ENCODE measurements around the gene FSHR. TPM values are rescaled to one million over a fixed set of nuclear protein-coding genes. Genes with fewer than 3 reads are reported as not detected.

The FSHR gene
- total RNA-seq, 1 donor from 2014 or later: not detected

- no peak overlapping the region for H3K4me3 ChIP-seq (ENCODE audit: low read depth, low read length)
- H3K27me3 ChIP-seq (ENCODE audit: control insufficient read depth, insufficient read depth, low read length): no peaks in the 10 kb centered on the region
- no peak for DNase-seq (ENCODE audit: low read depth)
- no peak for FAIRE-seq
- H3K36me3 ChIP-seq (ENCODE audit: control insufficient read depth, insufficient read depth, low read length): no peaks in the 10 kb centered on the region
- no peak for TF ChIP-seq CTCF (IDR thresholded peaks at IDR 0.05; ENCODE audit: insufficient read depth, low read length, severe bottlenecking)
These were observed 221.6 kb downstream of the FSHR start for GRCh38 chr2:48932667-48933066.

GRCh38 chr2:48929571-48930301, 224.6 kb downstream of the FSHR start:
- FAIRE-seq (no peak), DNase-seq (ENCODE audit: low read depth) (no peak)
- no peaks in the 10 kb centered on the region for H3K27me3 ChIP-seq (ENCODE audit: control insufficient read depth, insufficient read depth, low read length)
- no peak for TF ChIP-seq CTCF (IDR thresholded peaks at IDR 0.05; ENCODE audit: insufficient read depth, low read length, severe bottlenecking)
- no peaks in the 10 kb centered on the region for H3K36me3 ChIP-seq (ENCODE audit: control insufficient read depth, insufficient read depth, low read length)
- H3K4me3 ChIP-seq (ENCODE audit: low read depth, low read length): no peak overlapping the region

- no peak for TF ChIP-seq CTCF (IDR thresholded peaks at IDR 0.05; ENCODE audit: insufficient read depth, low read length, severe bottlenecking)
- FAIRE-seq: no peak
These were observed 227.0 kb downstream of the FSHR start for GRCh38 chr2:48927355-48927754.

GRCh38 chr2:48915884-48916283, 238.4 kb downstream of the FSHR start:
- no peak overlapping the region for H3K4me3 ChIP-seq (ENCODE audit: low read depth, low read length)
- no peak for TF ChIP-seq CTCF (IDR thresholded peaks at IDR 0.05; ENCODE audit: insufficient read depth, low read length, severe bottlenecking)
- no peaks in the 10 kb centered on the region for H3K27me3 ChIP-seq (ENCODE audit: control insufficient read depth, insufficient read depth, low read length)
- DNase-seq (ENCODE audit: low read depth) (no peak), FAIRE-seq (no peak)
- no peaks in the 10 kb centered on the region for H3K36me3 ChIP-seq (ENCODE audit: control insufficient read depth, insufficient read depth, low read length)

More at GRCh38 chr2:48927355-48927754, 227.0 kb downstream of the FSHR start:
- no peak overlapping the region for H3K4me3 ChIP-seq (ENCODE audit: low read depth, low read length)
- H3K36me3 ChIP-seq (ENCODE audit: control insufficient read depth, insufficient read depth, low read length): no peaks in the 10 kb centered on the region
- H3K27me3 ChIP-seq (ENCODE audit: control insufficient read depth, insufficient read depth, low read length): no peaks in the 10 kb centered on the region
- no peak for DNase-seq (ENCODE audit: low read depth)

- Histone ChIP-seq H3K27me3 (ENCODE audit: control insufficient read depth, insufficient read depth, low read length) (no peaks in the 10 kb centered on the region), H3K36me3 (ENCODE audit: control insufficient read depth, insufficient read depth, low read length) (no peaks in the 10 kb centered on the region), H3K4me3 (ENCODE audit: low read depth, low read length) (no peak overlapping the region)
- DNase-seq (ENCODE audit: low read depth) (no peak), FAIRE-seq (peak; percentile 55)
- no peak for TF ChIP-seq CTCF (IDR thresholded peaks at IDR 0.05; ENCODE audit: insufficient read depth, low read length, severe bottlenecking)
These were observed 239.1 kb downstream of the FSHR start for GRCh38 chr2:48915227-48915626.
